ENCODE measurements around the gene YBX3.

DNA sequence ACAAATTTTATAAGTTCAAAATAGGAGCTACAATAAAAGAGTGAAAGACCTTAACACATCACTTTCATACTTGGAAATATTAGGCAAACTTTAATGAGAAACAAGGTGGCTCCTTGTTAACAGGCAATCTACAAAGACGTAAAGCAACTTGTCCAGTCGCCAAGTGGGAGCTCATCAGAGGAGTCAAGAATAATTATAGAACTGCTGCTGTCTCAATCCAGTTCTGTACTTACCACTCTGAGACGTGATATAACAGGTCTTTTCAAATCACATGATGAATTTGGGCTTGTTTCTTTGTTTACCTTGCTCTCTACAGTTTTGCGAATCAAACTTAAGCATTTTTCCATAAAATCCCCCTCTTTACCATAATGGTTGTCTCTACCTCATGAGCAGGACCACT lies 3.6 kb downstream of the YBX3 start:
- no peak for TF ChIP-seq GATA3 (IDR thresholded peaks at IDR 0.05; ENCODE audit: low read depth, low read length)
- TF ChIP-seq GATA2 (IDR thresholded peaks at IDR 0.05; ENCODE audit: low read depth, low read length): no peak
